ENCODE measurements around the gene ECM2.
A peak's percentile ranks its signal among the peaks of the same experiment; 100 is the strongest.

Gene ECM2

GRCh38 chr9:92543972-92544371, 8.2 kb upstream of the ECM2 start:
- no peak for DNase-seq (ENCODE audit: low read depth)
- no peak overlapping the region for H3K4me3 ChIP-seq (ENCODE audit: control insufficient read depth, low read depth, low read length)
- TF ChIP-seq CTCF (conservative IDR thresholded peaks at IDR 0.05; ENCODE audit: control insufficient read depth, insufficient read depth, low read depth, low read length) = no peak

DNA sequence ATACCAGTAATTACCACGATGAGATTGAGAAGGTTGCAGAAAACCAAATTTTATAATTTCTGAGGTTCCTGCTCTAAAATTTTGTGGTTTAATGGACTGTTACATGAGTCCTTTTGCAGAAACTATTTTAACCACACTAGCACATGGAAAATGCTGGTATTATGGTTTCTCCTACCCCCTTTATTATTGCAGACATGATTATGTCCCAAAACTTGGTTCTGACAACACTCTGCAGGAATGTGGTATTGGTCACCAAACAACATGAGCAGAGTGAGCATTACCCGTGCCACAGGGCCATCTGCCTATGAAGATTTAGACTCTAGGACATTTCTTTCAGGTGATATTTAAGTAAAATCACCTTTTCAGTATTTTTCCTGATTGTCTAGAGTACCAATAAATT, 2.8 kb upstream of the ECM2 start:
- H3K4me3 ChIP-seq (ENCODE audit: control insufficient read depth, low read depth, low read length) = no peak overlapping the region
- peak; percentile 47 for DNase-seq (ENCODE audit: low read depth)
- no peak for TF ChIP-seq CTCF (conservative IDR thresholded peaks at IDR 0.05; ENCODE audit: control insufficient read depth, insufficient read depth, low read depth, low read length)

DNA sequence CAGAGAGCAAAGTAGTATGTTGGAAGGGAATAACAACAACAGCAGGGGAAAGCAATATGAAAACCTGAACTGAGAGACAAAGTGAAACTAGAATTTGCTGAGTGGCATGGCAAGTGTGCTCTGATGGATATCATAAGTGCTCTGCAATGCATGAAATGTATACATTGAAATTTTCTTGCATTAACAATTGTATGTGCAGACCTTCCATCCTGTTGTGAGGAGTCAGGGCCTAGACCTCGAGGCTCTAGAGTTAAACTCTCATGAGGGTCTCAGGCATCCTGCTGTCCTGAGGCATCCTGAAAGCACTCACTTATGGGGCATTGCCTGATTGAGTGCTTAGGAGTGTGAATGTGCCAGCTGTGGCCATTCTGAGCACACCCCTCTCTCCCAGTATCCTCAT, 1.1 kb downstream of the ECM2 start:
- peak; percentile 2 for DNase-seq (ENCODE audit: low read depth)
- H3K4me3 ChIP-seq (ENCODE audit: control insufficient read depth, low read depth, low read length) = no peak overlapping the region
- no peak for TF ChIP-seq CTCF (conservative IDR thresholded peaks at IDR 0.05; ENCODE audit: control insufficient read depth, insufficient read depth, low read depth, low read length)

- TF ChIP-seq CTCF (conservative IDR thresholded peaks at IDR 0.05; ENCODE audit: control insufficient read depth, insufficient read depth, low read depth, low read length) = no peak
- no peak overlapping the region for H3K4me3 ChIP-seq (ENCODE audit: control insufficient read depth, low read depth, low read length)
- DNase-seq (ENCODE audit: low read depth) = no peak
Measured at GRCh38 chr9:92534204-92534603, 1.6 kb downstream of the ECM2 start.

DNA sequence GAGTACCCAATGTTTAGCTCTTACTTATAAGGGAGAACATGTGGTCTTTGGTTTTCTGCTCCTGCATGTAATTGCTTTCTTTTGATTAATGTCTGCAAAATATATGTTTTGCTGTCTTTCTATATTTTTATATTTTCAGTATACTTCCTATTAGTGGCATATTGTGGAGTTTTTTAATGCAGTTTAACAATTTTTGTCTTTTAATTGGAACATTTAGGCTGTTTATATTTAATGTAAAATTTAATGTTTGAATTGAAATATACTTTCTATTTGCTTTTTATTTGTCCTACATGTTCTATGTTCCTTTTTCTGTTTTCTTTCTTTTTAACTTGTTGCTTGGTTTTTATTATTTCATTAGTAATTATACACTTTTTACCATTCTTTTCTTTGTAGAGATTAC, 4.9 kb downstream of the ECM2 start:
- H3K4me3 ChIP-seq (ENCODE audit: control insufficient read depth, low read depth, low read length) = no peak overlapping the region
- no peak for DNase-seq (ENCODE audit: low read depth)
- no peak for TF ChIP-seq CTCF (conservative IDR thresholded peaks at IDR 0.05; ENCODE audit: control insufficient read depth, insufficient read depth, low read depth, low read length)

- H3K4me3 ChIP-seq (ENCODE audit: control insufficient read depth, low read depth, low read length) = no peak overlapping the region
- no peak for TF ChIP-seq CTCF (conservative IDR thresholded peaks at IDR 0.05; ENCODE audit: control insufficient read depth, insufficient read depth, low read depth, low read length)
- no peak for DNase-seq (ENCODE audit: low read depth)
Measured at GRCh38 chr9:92529124-92529523, 6.7 kb downstream of the ECM2 start.

DNA sequence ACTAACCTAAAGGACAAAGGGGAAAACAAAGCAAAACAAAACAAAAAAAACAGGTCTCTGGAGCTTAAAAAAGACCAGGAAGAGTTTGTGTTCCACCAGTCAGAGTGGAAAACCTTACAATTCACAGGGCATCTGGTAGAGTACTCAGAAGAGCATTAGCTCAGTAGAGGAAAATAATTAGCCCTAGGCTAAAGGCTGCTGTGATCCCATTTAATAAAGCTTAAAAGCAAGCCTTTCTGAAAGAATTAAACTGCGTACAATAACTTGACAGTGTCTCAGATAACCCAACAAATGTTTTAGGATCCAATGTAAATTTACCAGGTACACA, 7.3 kb downstream of the ECM2 start:
- H3K4me3 ChIP-seq (ENCODE audit: control insufficient read depth, low read depth, low read length) = no peak overlapping the region
- TF ChIP-seq CTCF (conservative IDR thresholded peaks at IDR 0.05; ENCODE audit: control insufficient read depth, insufficient read depth, low read depth, low read length) = no peak
- no peak for DNase-seq (ENCODE audit: low read depth)
